Adrenal gland (tissue), 12 donors: ENCODE data around the gene CAMK1D. TPM values are rescaled to one million over a fixed set of nuclear protein-coding genes. Genes with fewer than 3 reads are reported as not detected.

Source experiments
- DNase-seq, 7 donors: peaks; one replicate each; pipeline ENCODE4 v3.0.0-alpha.2; 2019 to 2020
- H3K27ac ChIP-seq, 5 donors: fragments of 200-600 bp; sonication (generic) in 4 of 5; 1 replicate in 3 of 5; 2 replicates in 2 of 5; pipeline versions ENCODE4 v1.5.1 to v1.8.0; 2016 to 2020; ENCODE audit warnings: mild to moderate bottlenecking in 1 of 5
- H3K27me3 ChIP-seq: fragments of 200-600 bp; 2 replicates; pipeline ENCODE4 v1.8.0; 2021
- H3K36me3 ChIP-seq, 2 donors: fragments of 200-600 bp; replicated peaks in 1 of 2; 1 replicate in 1 of 2; 2 replicates in 1 of 2; pipeline versions ENCODE4 v1.5.1 to v1.8.0; 2018 to 2022
- H3K4me1 ChIP-seq, 2 donors: fragments of 200-600 bp; replicated peaks in 1 of 2; 1 replicate in 1 of 2; 2 replicates in 1 of 2; pipeline versions ENCODE4 v1.5.1 to v1.8.0; 2018 to 2021
- H3K4me3 ChIP-seq, 4 donors: fragments of 200-600 bp; sonication (generic) in 3 of 4; one replicate each; pipeline ENCODE4 v1.5.1; 2016 to 2018
- H3K9me3 ChIP-seq, 3 donors: fragments of 200-600 bp; sonication (generic) in 1 of 3; replicated peaks in 1 of 3; 1 replicate in 2 of 3; 2 replicates in 1 of 3; pipeline versions ENCODE4 v1.5.1 to v1.8.0; 2016 to 2021
- POLR2A ChIP-seq, 2 donors: fragments of 450-650 bp; IDR thresholded peaks; one replicate each; pipeline ENCODE4 v1.6.1; 2017; ENCODE audit warnings: antibody characterized with exemption in 2 of 2, mild to moderate bottlenecking in 2 of 2, moderate library complexity in 1 of 2
- WGBS, 4 donors: extraction: QIAGEN DNeasy Blood & Tissue Kit in 2 of 4; methylation state at CpG; one replicate each; pipeline versions ENCODE4 v1.1.5 to v1.1.7; 2013 to 2017; 5-methylcytosine and 5-hydroxymethylcytosine counted together
- intact Hi-C, 2 donors: fragments of 100-400 bp; cut with DNase I; formaldehyde crosslinking; loops; one replicate each; pipeline versions ENCODE4 v1.14.1 to v1.15.0; 2022 to 2023
- polyA plus RNA-seq, 3 donors: library from polyadenylated mRNA; stranded (reverse); fragments of 200-250 nt in 2 of 3; fragments of 350-450 nt in 1 of 3; fragmentation: Illumina TruSeq in 1 of 3; extraction: RNeasy Lipid Tissue Mini Kit (QIAGEN cat#74804) in 1 of 3; gene quantifications; one replicate each; pipeline ENCODE4 v1.2.3, GENCODE V29; 2013 to 2014
- total RNA-seq, 9 donors: library from RNA; depleted of rRNA in 4 of 9; stranded (reverse); fragments of >200 nt in 4 of 9; fragments of 120-200 nt in 1 of 9; fragmentation: NEBNext Ultra II Directional in 1 of 9; extraction: Animal tissue kit (Norgen Biotek cat#: 25700) in 1 of 9; gene quantifications; one replicate each; pipeline versions ENCODE4 v1.1.0 to v1.2.4, GENCODE V29; 2013 to 2023
- TF ChIP-seq, protein P1 (sequence below), 6 experiments: fragments of 450-650 bp in 4 of 6; fragments of 200-600 bp in 2 of 6; sonication (generic) in 1 of 6; IDR thresholded peaks; 1 replicate in 5 of 6; 2 replicates in 1 of 6; pipeline versions ENCODE4 v1.5.1 to v1.8.0; 2016 to 2021; ENCODE audit warnings: antibody characterized with exemption in 6 of 6, mild to moderate bottlenecking in 2 of 6, moderate library complexity in 1 of 6
- donor health status: healthy with polysubstance abuse.
- donor health status: Bipolar disorder and iron deficiency.
- donor health status: DM: yes; HTN: yes; CAD: no.
- donor health status: DM: no; HTN: no; CAD: no.
- donor health status: DM: no; HTN: no; CAD: no.
- donor health status: DM: yes; HTN: yes; CAD: no.

CAMK1D gene
- total and polyA plus RNA-seq, 12 donors = 2.3 to 9.4 (median 6.5) TPM

DNA sequence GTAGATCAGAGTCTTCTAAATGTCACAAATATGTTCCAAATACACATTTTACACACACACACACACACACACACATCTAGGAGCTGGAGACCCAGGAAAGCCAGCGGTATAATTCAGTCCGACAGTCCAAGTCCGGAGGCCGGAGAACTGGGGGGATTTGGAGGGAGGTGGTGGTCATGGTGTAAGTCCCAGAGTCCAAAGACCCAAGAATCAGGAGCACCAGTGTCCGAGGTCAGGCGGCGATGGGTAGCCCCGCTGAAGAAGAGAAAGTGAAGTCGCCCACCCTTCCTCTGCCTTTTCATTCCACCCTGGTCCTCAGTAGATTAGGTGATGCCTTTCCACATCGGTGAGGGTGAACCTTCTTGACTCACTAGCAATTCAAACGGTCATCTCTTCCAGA is 154.8 kb downstream of the CAMK1D start:
- no peak for TF ChIP-seq POLR2A (IDR thresholded peaks at IDR 0.05)
- TF ChIP-seq, protein P1, sequence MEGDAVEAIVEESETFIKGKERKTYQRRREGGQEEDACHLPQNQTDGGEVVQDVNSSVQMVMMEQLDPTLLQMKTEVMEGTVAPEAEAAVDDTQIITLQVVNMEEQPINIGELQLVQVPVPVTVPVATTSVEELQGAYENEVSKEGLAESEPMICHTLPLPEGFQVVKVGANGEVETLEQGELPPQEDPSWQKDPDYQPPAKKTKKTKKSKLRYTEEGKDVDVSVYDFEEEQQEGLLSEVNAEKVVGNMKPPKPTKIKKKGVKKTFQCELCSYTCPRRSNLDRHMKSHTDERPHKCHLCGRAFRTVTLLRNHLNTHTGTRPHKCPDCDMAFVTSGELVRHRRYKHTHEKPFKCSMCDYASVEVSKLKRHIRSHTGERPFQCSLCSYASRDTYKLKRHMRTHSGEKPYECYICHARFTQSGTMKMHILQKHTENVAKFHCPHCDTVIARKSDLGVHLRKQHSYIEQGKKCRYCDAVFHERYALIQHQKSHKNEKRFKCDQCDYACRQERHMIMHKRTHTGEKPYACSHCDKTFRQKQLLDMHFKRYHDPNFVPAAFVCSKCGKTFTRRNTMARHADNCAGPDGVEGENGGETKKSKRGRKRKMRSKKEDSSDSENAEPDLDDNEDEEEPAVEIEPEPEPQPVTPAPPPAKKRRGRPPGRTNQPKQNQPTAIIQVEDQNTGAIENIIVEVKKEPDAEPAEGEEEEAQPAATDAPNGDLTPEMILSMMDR (IDR thresholded peaks at IDR 0.05) = no peak
- peak in 1 of 7 donors; percentile 37 for DNase-seq

DNA sequence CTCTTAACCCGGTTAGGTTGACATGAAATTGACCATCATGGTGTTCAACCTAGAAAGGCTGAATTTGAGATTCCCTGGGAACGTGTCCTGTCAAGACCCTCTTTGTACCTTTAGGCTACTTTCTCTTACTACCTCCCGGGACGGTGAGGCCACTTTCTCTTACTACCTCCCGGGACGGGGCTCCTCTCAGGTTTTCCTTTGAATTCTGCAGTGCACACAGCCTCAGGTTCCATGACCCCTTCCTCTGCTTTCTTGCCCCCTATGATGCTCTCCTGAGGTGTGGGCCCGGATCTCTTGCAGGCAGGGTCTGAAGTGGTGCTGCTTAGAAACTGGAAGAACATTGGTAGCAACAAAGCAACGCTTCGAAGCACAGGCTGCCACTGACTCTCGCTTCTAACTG is 155.3 kb downstream of the CAMK1D start:
- H3K9me3 ChIP-seq = no peaks in the 10 kb centered on the region
- intact Hi-C loops = no loop called here
- H3K27me3 ChIP-seq = no peaks in the 10 kb centered on the region
- DNase-seq = peak in 1 of 7 donors; percentile 20
- H3K4me1 ChIP-seq = peaks cover 14 to 15% of the 10 kb centered on the region in 2 donors
- H3K36me3 ChIP-seq = no peaks in the 10 kb centered on the region
- H3K4me3 ChIP-seq = no peak overlapping the region
- H3K27ac ChIP-seq = no peak overlapping the region
- no peak for TF ChIP-seq POLR2A (IDR thresholded peaks at IDR 0.05)
- 95% methylated on average over 10 of the region's 10 CpGs for WGBS, 4 donors

More for the DNA sequence above, 154.8 kb downstream of the CAMK1D start:
- H3K4me3 ChIP-seq = no peak overlapping the region
- no peak overlapping the region for H3K27ac ChIP-seq
- no peaks in the 10 kb centered on the region for H3K36me3 ChIP-seq
- peaks cover 14 to 20% of the 10 kb centered on the region in 2 donors for H3K4me1 ChIP-seq
- intact Hi-C loops = no loop called here
- no peaks in the 10 kb centered on the region for H3K9me3 ChIP-seq
- H3K27me3 ChIP-seq = no peaks in the 10 kb centered on the region
- 92 to 98% (median 95%) methylated on average over 11 of the region's 11 CpGs for WGBS, 4 donors

DNA sequence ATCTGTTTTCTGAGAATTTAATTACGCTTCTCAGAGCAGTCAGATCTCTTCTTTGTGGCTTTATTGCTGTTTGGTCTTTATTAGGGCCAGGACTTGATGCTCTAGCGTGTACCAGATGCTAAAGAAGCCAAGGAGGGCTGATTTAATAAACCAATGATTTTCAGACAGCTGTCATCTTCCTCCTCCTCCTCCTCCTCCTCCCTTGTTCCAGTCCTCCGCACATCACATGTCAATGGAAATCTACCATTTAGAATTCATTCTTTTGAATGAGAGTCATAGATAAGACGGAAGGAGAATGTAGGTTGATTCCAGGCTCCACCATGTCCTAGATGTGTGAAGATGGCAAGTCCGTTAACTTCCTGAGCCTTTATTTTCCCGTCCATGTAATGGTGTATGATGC is 156.3 kb downstream of the CAMK1D start:
- no peaks in the 10 kb centered on the region for H3K27me3 ChIP-seq
- H3K27ac ChIP-seq = no peak overlapping the region
- 86 to 92% (median 89%) methylated on average over 6 of the region's 6 CpGs for WGBS, 4 donors

DNA sequence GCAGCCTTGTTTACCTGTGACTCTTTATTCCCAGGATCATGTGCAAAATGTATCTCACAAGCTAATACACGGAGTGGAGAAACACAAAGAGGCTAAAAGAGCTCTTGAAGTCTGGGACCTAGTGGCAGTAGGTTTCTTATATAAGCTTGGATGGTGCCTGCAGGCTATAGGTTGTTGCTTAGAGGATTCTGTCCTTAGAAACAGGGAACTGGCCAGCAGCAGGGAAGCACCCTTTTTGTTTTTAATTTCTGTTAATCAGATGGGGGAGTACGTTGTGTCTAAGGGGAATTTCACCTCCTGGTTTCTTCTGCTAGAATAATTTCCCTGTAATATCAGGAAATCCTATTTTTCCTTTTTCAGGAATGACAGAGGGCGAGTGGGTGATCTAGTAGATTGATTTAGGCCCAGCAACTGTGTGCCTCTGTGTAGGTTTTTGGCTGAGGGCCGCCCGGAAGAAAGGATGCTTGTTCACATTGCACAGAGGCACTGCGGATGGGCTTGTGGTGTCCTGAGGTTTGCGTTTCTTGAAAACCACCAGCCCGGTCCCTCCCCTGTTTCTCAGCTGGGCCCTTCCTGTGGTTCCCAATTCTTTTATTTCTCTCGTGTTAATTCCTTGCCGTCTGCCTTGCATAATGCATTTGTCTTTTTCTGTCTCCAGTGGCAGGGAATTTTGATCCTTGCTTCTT is 158.0 kb downstream of the CAMK1D start:
- 78 to 89% (median 84%) methylated on average over 10 of the region's 10 CpGs for WGBS, 4 donors
- Histone ChIP-seq H3K4me1 (no peaks in the 10 kb centered on the region), H3K4me3 (no peak overlapping the region), H3K36me3 (no peaks in the 10 kb centered on the region), H3K27me3 (no peaks in the 10 kb centered on the region), H3K27ac (no peak overlapping the region), H3K9me3 (no peaks in the 10 kb centered on the region)
- intact Hi-C loops = no loop called here
- TF ChIP-seq, protein P1 (IDR thresholded peaks at IDR 0.05) = no peak
- TF ChIP-seq POLR2A (IDR thresholded peaks at IDR 0.05) = no peak
- DNase-seq = peak in 1 of 7 donors; percentile 46

More for the DNA sequence above, 156.3 kb downstream of the CAMK1D start:
- Histone ChIP-seq H3K4me1 (peaks cover 5% of the 10 kb centered on the region in 2 donors), H3K4me3 (no peak overlapping the region), H3K9me3 (no peaks in the 10 kb centered on the region), H3K36me3 (no peaks in the 10 kb centered on the region)
- no peak for TF ChIP-seq POLR2A (IDR thresholded peaks at IDR 0.05)
- TF ChIP-seq, protein P1 (IDR thresholded peaks at IDR 0.05) = no peak
- intact Hi-C loops = no loop called here
- DNase-seq = no peak

DNA sequence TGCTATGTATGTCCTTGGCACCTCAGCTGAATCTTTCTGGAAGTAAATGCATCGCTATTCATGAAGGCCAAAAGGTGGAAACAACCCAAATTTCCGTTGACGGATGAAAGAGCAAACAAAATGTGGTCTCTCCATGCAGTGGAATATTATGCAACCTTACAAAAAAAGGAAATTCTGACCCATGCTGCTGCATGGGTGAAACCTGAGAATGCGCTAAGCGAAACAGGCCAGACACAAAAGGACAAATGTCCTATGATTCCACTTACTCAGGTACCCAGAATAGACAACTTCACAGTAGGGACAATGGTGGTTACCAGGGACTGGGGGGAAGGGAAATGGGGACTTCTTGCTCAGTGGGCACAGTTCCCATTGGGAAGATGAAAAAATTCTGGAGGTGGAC is 158.8 kb downstream of the CAMK1D start:
- no peaks in the 10 kb centered on the region for H3K36me3 ChIP-seq
- no peaks in the 10 kb centered on the region for H3K9me3 ChIP-seq
- no peaks in the 10 kb centered on the region for H3K4me1 ChIP-seq
- WGBS, 4 donors = 70 to 79% (median 75%) methylated on average over 5 of the region's 5 CpGs
- DNase-seq = peak in 1 of 7 donors; percentile 14
- no peaks in the 10 kb centered on the region for H3K27me3 ChIP-seq
- TF ChIP-seq POLR2A (IDR thresholded peaks at IDR 0.05) = no peak
- TF ChIP-seq, protein P1 (IDR thresholded peaks at IDR 0.05) = no peak
- intact Hi-C loops = no loop called here
- H3K4me3 ChIP-seq = no peak overlapping the region
- no peak overlapping the region for H3K27ac ChIP-seq
